B cell (primary cell): ENCODE data around the gene PGBD2. TPM values are rescaled to one million over a fixed set of nuclear protein-coding genes. Genes with fewer than 3 reads are reported as not detected.

Experiments used
- ATAC-seq: fragments of 200-7000 bp; cut with Tn5 transposase; one replicate; pipeline ENCODE4 v1.10.0; 2021; ENCODE audit warnings: low read depth, mild to moderate bottlenecking, moderate number of reproducible peaks, moderate library complexity
- CTCF ChIA-PET: fragments of 350-600 bp; sonication (Branson Sonifier 250); formaldehyde crosslinking; loops from one replicate; lab custom pipeline; 2021; ENCODE audit warnings: antibody characterized with exemption, inconsistent platforms; lab: Charles Lee
- POLR2A ChIA-PET: fragments of 350-600 bp; sonication (Branson Sonifier 250); formaldehyde crosslinking; loops from one replicate; lab custom pipeline; 2021; ENCODE audit warnings: antibody characterized with exemption; lab: Charles Lee
- DNase-seq: peaks from one replicate; pipeline ENCODE4 v3.0.0; 2013
- H2AFZ ChIP-seq: 2 replicates; pipeline ENCODE4 v1.6.1; 2012; ENCODE audit warnings: mild to moderate bottlenecking, low read depth, low read length; ENCODE audit not compliant: insufficient read depth, poor library complexity, severe bottlenecking
- H3K27ac ChIP-seq, 2 donors: 1 replicate in 1 of 2; 2 replicates in 1 of 2; pipeline ENCODE4 v1.5.1; 2012 to 2013; ENCODE audit warnings: low read length in 2 of 2, mild to moderate bottlenecking in 2 of 2, moderate library complexity in 1 of 2
- H3K27me3 ChIP-seq, 4 experiments: fragments of 200-600 bp in 1 of 4; sonication (generic) in 1 of 4; replicated peaks in 1 of 4; 1 replicate in 2 of 4; 2 replicates in 2 of 4; pipeline versions ENCODE4 v1.6.1 to v1.7.0; 2013 to 2016; ENCODE audit warnings: low read length in 3 of 4, mild to moderate bottlenecking in 2 of 4, mixed read lengths in 1 of 4, moderate library complexity in 1 of 4; ENCODE audit not compliant: insufficient read depth in 4 of 4, control insufficient read depth in 3 of 4; ENCODE audit errors: control extremely low read depth in 1 of 4
- H3K36me3 ChIP-seq, 2 experiments: replicated peaks in 1 of 2; 1 replicate in 1 of 2; 2 replicates in 1 of 2; pipeline versions ENCODE4 v1.6.1 to v1.7.1; 2013; ENCODE audit warnings: low read length in 1 of 2; ENCODE audit not compliant: insufficient read depth in 2 of 2, control insufficient read depth in 1 of 2; ENCODE audit errors: control extremely low read depth in 1 of 2, extremely low read depth in 1 of 2
- H3K4me1 ChIP-seq, 2 donors: fragments of 200-600 bp in 1 of 2; sonication (generic) in 1 of 2; 1 replicate in 1 of 2; 2 replicates in 1 of 2; pipeline versions ENCODE4 v1.5.1 to v1.6.1; 2013 to 2017; ENCODE audit warnings: low read length in 2 of 2; ENCODE audit not compliant: control insufficient read depth in 2 of 2, insufficient read depth in 2 of 2
- H3K4me2 ChIP-seq: replicated peaks from 2 replicates; pipeline ENCODE3; 2012; ENCODE audit warnings: mild to moderate bottlenecking, low read depth, low read length; ENCODE audit not compliant: poor library complexity, severe bottlenecking
- H3K4me3 ChIP-seq, 5 experiments: fragments of 200-600 bp in 1 of 5; sonication (generic) in 1 of 5; 1 replicate in 3 of 5; 2 replicates in 2 of 5; pipeline versions ENCODE4 v1.5.1 to v1.7.0; 2011 to 2016; ENCODE audit warnings: low read length in 4 of 5, mild to moderate bottlenecking in 4 of 5, low read depth in 2 of 5, control low read depth in 1 of 5, moderate library complexity in 1 of 5; ENCODE audit not compliant: insufficient read depth in 1 of 5; ENCODE audit errors: control extremely low read depth in 1 of 5, extremely low read depth in 1 of 5
- H3K79me2 ChIP-seq: fragments of 200-600 bp; sonication (generic); one replicate; pipeline ENCODE4 v1.6.0; 2016; ENCODE audit warnings: low read length; ENCODE audit not compliant: control insufficient read depth, insufficient read depth
- H3K9ac ChIP-seq: fragments of 200-600 bp; sonication (generic); 2 replicates; pipeline ENCODE4 v1.6.1; 2017; ENCODE audit warnings: mild to moderate bottlenecking, low read length, moderate library complexity
- H3K9me3 ChIP-seq, 3 donors: one replicate each; pipeline versions ENCODE4 v1.6.1 to v1.7.1; 2013; ENCODE audit warnings: low read length in 2 of 3; ENCODE audit not compliant: control insufficient read depth in 2 of 3, insufficient read depth in 1 of 3; ENCODE audit errors: control extremely low read depth in 1 of 3
- H4K20me1 ChIP-seq: 2 replicates; pipeline ENCODE4 v1.6.0; 2012; ENCODE audit warnings: mild to moderate bottlenecking, low read length; ENCODE audit not compliant: insufficient read depth, control insufficient read depth, poor library complexity, severe bottlenecking
- H3K27ac Mint-ChIP-seq: one replicate; pipeline ENCODE4 v1.8.0; 2021; ENCODE audit warnings: mixed read lengths
- H3K27me3 Mint-ChIP-seq: one replicate; pipeline ENCODE4 v1.8.0; 2021; ENCODE audit warnings: mixed read lengths
- H3K4me1 Mint-ChIP-seq: one replicate; pipeline ENCODE4 v1.8.0; 2021; ENCODE audit warnings: mixed read lengths
- H3K4me3 Mint-ChIP-seq: one replicate; pipeline ENCODE4 v1.8.0; 2021; ENCODE audit warnings: mixed read lengths
- H3K9me3 Mint-ChIP-seq: one replicate; pipeline ENCODE4 v1.8.0; 2022; ENCODE audit warnings: mixed read lengths; ENCODE audit not compliant: insufficient read depth
- EZH2 ChIP-seq: IDR thresholded peaks from 2 replicates; pipeline ENCODE4 v1.6.1; 2012; ENCODE audit warnings: borderline replicate concordance, low read depth, mild to moderate bottlenecking, moderate library complexity, low read length; ENCODE audit not compliant: insufficient read depth, poor library complexity, severe bottlenecking
- WGBS: methylation state at CpG from one replicate; pipeline ENCODE4 v1.1.5; 2013; ENCODE audit warnings: missing lambda C conversion rate; ENCODE audit not compliant: insufficient coverage; 5-methylcytosine and 5-hydroxymethylcytosine counted together
- intact Hi-C: fragments of 100-400 bp; cut with micrococcal nuclease; formaldehyde crosslinking; loops from one replicate; pipeline ENCODE4 v1.10.0; 2022
- polyA plus RNA-seq: library from polyadenylated mRNA; depleted of rRNA; stranded (reverse); fragments of >200 nt; gene quantifications from 2 replicates; pipeline ENCODE4 v1.2.3, GENCODE V29; 2012
- total RNA-seq, 2 donors: library from RNA; stranded (reverse); fragments of 120-200 nt in 1 of 2; gene quantifications; 1 replicate in 1 of 2; 2 replicates in 1 of 2; pipeline versions ENCODE4 v1.2.3 to v1.2.4, GENCODE V29; 2013 to 2022
- TF ChIP-seq, protein P1 (sequence below): fragments of 200-600 bp; IDR thresholded peaks from one replicate; pipeline ENCODE4 v1.8.0; 2022; ENCODE audit warnings: antibody characterized with exemption, mild to moderate bottlenecking

Gene PGBD2
- total and polyA plus RNA-seq, 2 donors (not counting 1 experiment from before 2014, with no cell fraction given), result 13.3 to 27.7 TPM

GRCh38 chr1:248905662-248906008, 400 bp upstream of the PGBD2 start:
- Histone ChIP-seq H3K36me3 (no peaks in the 10 kb centered on the region), H3K79me2 (peaks cover 40% of the 10 kb centered on the region), H3K4me3 (peak overlapping the region; percentile 56 to 84 (median 71)), H3K4me1 (peaks cover 15 to 20% of the 10 kb centered on the region in 2 donors), H3K27me3 (peaks cover 0 to under 1% (median 0%) of the 10 kb centered on the region in 4 experiments), H4K20me1 (peaks cover 18% of the 10 kb centered on the region), H3K9me3 (no peaks in the 10 kb centered on the region), H3K27ac (peak overlapping the region; percentile 78 to 94), H3K4me2 (peak overlapping the region; percentile 88), H3K9ac (peak overlapping the region; percentile 89), H2AFZ (peak overlapping the region; percentile 99)
- 0% methylated on average over 1 of the region's 4 CpGs for WGBS
- Mint-ChIP-seq H3K4me1 (peaks cover 45% of the 10 kb centered on the region), H3K27ac (peak overlapping the region; percentile 97), H3K4me3 (peak overlapping the region; percentile 94), H3K9me3 (no peaks in the 10 kb centered on the region), H3K27me3 (peaks cover 1% of the 10 kb centered on the region)
- intact Hi-C loops, result loop anchor here (1.0 kb wide), 4 partner anchors 31 to 79 kb away; partner anchors contain the start of genes ZNF672 and ZNF692
- TF ChIP-seq, protein P1, sequence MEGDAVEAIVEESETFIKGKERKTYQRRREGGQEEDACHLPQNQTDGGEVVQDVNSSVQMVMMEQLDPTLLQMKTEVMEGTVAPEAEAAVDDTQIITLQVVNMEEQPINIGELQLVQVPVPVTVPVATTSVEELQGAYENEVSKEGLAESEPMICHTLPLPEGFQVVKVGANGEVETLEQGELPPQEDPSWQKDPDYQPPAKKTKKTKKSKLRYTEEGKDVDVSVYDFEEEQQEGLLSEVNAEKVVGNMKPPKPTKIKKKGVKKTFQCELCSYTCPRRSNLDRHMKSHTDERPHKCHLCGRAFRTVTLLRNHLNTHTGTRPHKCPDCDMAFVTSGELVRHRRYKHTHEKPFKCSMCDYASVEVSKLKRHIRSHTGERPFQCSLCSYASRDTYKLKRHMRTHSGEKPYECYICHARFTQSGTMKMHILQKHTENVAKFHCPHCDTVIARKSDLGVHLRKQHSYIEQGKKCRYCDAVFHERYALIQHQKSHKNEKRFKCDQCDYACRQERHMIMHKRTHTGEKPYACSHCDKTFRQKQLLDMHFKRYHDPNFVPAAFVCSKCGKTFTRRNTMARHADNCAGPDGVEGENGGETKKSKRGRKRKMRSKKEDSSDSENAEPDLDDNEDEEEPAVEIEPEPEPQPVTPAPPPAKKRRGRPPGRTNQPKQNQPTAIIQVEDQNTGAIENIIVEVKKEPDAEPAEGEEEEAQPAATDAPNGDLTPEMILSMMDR, result no peak
- TF ChIP-seq EZH2, result no peak
- CTCF ChIA-PET, result interaction anchor here (1.0 to 1.6 kb wide), 3 partner anchors 21 to 47 kb away, joined by 3 to 4 read pairs (median 3); partner anchors contain the start of gene ZNF692
- ATAC-seq (no peak), DNase-seq (no peak)
- POLR2A ChIA-PET, result interaction anchor here (1.1 to 2.0 kb wide), 3 partner anchors 47 to 80 kb away, joined by 7 to 13 read pairs (median 10); partner anchors contain the start of genes SH3BP5L, ZNF672 and ZNF692
